Adipose tissue (tissue), 3 donors: ENCODE data around the gene CYGB. TPM values are rescaled to one million over a fixed set of nuclear protein-coding genes. Genes with fewer than 3 reads are reported as not detected.
"Not testable (repeated sequence)": the region's sequence is repeated elsewhere in the genome, so short reads cannot be mapped to it uniquely, and the experiment has no call there.

Experiments
- H3K27ac ChIP-seq: one replicate; pipeline ENCODE4 v1.5.1; 2013; ENCODE audit warnings: low read depth, low read length
- WGBS, 3 donors: extraction: QIAGEN DNeasy Blood & Tissue Kit; methylation state at CpG; one replicate each; pipeline ENCODE4 v1.1.7; 2013; 5-methylcytosine and 5-hydroxymethylcytosine counted together
- polyA plus RNA-seq, 3 donors: library from polyadenylated mRNA; stranded (reverse); fragments of 200-250 nt; gene quantifications; one replicate each; pipeline ENCODE4 v1.2.3, GENCODE V29; 2013
- donor health status: healthy with polysubstance abuse.
- donor health status: Bipolar disorder and iron deficiency.
- donor health status: healthy.

Gene CYGB
- polyA plus RNA-seq, 3 donors, result 8.4 to 77.6 (median 54.4) TPM

DNA sequence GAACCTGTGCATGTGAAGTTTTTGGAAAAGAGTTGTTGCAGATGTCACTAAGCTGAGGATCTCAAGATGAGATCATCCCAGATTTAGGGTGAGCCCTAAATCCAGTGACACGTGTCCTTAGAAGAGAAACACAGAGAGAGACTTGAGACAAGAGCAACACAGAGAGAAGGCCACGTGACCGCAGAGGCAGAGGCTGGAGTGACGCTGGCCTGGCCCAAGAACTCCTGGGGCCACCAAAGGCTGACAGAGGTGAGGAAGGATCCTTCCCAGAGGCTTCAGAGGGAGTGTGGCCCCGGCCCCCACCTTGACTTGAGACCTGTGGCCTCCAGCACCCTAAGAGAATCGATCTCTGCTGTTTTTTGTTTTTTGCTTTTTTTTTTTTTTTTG lies 24.2 kb downstream of the CYGB start:
- no peak overlapping the region for H3K27ac ChIP-seq

DNA sequence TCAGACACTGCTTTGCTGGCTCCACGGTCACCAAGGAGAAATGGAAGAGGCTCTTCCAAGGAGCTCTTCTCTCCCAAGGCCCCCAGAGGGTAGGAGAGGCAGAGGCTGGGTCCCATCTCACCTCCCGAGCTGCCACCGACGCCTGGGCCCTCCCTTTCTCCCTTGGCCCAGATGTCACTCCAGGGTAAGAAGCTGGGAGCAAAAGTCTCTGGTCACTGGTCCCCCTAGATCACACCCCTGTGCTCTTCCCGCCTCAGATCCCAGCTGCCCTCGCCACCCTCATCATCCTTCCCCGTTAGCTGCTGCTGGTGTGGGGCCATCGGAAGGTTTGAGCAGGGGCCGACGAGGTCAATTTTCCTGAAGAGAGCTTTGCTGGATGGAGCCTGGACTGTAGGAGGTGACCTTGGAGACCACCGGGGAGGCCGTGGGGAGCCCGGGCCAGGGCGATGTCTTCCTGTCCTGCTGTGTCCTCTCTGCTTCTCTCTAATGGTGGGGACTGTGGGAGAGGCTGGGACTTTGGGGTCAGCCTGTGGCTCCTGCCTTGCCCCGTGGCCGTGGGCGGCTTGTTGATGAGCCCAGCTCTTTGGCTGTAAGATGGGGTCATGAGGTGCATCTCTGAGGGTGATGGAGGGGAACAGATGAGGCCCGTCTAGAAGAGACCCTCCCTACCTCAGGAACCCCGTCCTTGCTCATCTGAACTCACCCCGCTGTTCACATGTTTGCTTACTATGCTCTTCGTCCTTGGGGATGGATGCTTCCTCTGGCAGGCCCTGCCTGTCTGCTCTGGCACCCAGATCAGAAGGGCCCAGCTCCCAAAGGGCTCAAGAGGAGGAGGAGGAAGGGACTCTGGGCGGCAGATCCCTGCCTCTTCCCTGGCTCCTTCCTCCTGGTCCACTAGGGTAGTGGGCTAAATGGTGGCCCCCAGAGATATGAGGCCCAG lies 24.9 kb downstream of the CYGB start:
- H3K27ac ChIP-seq, result no peak overlapping the region
- WGBS, 3 donors, result 73 to 85% (median 75%) methylated on average over 22 of the region's 22 CpGs

More for the DNA sequence above, 24.2 kb downstream of the CYGB start:
- WGBS, 3 donors, result 54 to 74% (median 73%) methylated on average over 6 of the region's 6 CpGs

DNA sequence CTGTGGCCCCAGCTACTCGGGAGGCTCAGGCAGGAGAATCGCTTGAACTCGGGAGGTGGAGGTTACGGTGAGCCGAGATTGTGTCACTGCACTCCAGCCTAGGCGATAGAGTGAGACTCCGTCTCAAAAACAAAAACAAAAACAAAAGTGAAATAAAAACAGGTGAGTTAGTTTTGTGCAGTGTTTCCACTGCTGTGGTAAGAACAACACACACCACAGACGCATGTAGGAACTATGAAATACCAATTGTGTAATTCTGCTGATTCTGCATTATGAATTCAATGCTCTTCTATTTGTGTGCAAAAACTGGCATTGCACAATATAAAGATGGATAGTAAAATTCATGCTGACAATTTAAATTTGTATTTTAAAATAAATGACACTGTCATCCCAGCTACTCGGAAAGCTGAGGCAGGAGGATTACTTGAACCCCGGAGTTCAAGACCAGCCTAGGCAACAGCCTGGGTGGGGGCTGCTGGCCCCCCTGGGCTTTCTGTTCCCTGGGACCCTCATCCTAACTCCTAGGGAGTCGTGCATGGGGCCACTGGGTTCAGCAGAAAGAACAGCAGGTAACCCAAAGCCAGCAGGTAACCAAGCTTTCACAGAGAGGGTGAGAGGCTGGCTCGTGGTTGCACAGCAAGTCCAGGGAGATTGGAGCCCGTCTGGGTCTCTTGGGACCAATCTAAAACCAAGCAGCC lies 25.7 kb downstream of the CYGB start:
- 70 to 79% (median 78%) methylated on average over 13 of the region's 13 CpGs for WGBS, 3 donors
- H3K27ac ChIP-seq, result no peak overlapping the region

DNA sequence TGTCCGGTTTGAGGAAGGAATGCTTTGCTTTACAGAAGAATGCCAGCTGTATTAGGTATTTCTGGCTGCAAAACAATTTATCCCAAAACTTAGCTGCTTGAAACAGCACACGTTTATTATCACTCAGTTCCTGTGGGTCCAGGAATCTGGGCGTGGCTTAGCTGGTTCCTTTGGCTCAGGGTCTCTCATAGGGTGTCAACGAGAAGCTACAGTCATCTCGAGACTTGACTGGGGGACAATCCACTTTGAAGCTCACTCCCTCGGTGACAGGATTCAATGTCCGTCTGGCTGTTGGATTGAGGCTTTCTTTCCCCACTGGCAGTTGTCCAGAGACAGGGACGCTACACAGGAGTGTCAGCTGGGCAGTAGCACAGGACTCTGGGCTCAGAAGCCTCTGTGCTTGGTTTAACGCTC lies 26.7 kb downstream of the CYGB start:
- H3K27ac ChIP-seq, result no peak overlapping the region
- 24 to 36% (median 32%) methylated on average over 9 of the region's 9 CpGs for WGBS, 3 donors

DNA sequence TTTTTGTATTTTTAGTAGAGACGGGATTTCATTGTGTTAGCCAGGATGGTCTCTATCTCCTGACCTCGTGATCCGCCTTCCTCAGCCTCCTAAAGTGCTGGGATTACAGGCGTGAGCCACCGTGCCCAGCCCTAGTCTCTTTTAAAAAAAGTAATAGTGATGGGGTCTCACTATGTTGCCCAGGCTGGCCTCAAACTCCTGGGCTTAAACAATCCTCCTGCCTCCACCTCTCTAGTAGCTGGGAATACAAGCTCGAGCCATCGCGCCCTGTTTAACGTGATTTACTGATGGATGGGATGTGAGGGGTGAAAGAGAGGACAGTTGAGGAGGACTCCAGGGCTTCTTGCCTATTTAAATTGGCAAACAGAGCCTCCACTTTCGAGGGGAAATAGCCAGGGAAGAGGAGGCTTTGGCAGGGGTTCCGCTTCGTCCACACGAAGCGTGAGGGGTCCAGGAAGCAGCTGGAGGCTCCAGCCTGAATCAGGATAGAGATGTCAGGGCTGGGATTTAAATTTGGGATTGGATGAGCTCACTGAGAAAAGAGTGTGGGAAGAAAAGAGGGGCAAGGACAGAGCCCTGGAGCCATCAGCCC lies 28.9 kb downstream of the CYGB start:
- WGBS, 3 donors, result 65 to 68% (median 65%) methylated on average over 14 of the region's 14 CpGs
- H3K27ac ChIP-seq, result not testable (repeated sequence)

DNA sequence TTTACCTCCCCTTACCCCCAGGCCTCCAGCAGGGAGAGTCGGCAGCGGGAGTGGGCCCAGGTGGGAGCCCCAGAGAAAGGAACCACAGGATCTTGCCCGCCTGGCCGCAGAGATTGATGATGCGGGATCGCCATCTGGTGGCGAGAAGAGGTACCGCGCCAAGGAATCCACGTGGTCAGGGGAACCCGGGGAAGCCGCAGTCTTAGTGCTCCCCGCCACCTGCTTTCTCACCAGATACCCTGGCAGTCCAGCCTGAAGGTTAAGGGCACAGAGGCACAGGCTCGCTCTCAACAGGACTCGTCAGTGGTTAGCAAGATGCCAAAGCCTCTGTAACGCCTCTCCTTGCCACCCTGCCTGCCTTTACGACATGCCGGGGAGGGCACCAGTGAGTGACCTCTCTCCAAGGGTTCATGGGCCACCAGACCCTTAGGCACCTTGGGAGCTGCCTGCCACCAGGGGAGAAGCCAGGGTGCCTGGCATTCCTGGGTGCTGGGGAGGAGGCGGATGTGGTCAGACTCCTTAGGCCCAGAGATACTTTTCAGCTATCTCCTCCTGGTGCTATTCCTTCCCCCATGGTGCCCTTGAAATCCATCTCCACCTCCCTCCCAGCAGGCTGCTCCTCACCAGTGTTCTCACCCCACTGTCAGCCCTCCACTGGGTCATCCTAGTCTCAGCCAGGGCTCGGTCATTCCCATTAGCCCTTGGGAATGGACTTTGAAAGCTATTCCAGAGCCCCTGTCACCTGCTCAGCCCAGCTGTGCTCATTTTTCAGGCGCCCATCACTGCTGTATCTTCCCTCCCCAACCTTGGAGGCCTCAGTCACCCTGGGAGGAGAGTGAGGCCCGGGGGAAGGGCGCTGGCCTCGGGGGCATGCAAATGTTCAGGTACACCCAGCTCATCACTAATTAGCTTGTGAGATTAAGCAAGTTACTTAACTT lies 30.8 kb downstream of the CYGB start:
- 20 to 30% (median 30%) methylated on average over 24 of the region's 24 CpGs for WGBS, 3 donors

DNA sequence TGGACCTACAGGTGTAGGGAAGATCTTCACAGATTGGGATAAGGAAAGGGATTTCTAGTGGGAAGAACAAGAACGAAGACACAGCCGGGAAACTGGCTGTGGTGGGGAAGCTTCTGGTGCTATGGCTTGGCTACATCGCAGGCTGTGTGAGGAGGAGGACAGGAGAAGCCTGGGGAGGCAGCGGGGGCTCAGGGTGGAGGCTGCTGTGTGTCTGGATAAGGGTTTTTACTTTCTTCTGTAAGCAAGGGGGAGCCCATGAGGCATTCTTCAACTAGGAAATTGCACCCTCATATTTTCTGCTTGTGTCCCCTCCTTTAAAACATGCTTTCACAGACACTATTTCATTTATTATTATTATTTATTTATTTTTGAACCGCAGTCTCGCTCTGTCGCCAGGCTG lies 33.4 kb downstream of the CYGB start:
- no peak overlapping the region for H3K27ac ChIP-seq
- 41 to 64% (median 58%) methylated on average over 6 to 7 of the region's 7 CpGs for WGBS, 3 donors

More for the DNA sequence above, 30.8 kb downstream of the CYGB start:
- H3K27ac ChIP-seq, result no peak overlapping the region

DNA sequence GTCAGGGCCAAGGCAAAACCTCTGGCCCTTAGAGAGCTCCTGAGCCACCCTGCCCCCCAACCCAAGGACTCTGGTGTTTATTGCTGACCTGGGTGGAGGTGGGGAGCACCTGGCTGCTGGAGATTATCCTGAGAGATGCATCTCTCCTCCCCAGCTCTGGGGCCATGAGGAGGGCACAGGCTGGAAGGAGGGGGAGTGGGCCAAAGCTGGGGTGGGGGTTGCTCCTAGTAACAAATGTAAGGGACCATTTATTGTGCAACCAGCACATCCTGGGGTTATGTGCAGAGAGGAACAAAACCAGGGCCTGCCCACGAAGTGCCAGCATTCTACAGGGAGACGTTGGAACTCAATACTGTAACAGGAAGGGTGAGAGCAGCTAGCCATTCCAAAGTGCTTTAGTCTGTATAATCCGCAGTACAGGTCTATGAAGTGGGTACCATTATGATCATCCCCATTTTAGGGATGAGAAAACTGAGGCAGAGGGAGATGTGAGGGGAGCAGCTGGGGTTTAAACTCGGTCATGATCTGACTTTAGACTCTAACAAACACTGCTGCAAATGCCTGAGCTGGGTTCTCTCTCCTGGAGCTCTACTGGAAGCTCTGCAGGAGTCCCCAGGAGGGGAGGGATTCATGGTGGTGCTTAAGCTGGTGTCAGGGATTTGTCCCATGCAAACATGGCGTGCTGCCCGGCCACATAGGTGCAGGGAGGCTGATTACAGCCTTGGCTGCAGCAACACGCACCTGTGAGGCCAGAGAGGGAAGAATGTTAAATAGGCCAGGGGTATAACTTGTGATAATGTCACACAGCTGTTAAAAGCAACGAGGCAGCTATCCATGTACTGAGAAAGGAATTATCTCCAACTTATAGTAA lies 34.9 kb downstream of the CYGB start:
- no peak overlapping the region for H3K27ac ChIP-seq
- WGBS, 3 donors, result 49 to 79% (median 73%) methylated on average over 8 of the region's 8 CpGs

DNA sequence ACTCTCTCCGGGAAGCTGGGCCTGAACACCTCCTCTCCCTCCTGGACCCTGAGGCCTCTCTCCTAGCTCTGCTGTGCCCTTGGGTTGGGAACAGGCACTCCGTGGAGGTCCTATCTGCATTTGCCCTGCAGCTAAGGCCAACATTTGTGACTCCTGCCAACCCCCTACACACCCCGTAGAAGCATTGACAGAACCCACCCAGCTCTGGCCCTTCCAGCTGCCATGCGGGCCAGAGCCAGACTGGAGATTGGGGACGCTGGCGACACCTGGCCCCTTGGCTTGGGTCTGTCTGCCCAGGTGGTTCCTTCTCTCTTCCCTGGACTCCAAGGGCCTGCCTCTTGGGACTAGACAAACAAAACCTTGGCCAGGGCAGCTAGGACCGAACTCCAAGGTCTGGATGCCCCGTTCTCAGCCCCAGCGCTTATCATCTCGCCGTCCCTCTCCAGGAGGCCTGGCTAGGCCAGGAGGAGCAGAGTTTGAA lies 35.6 kb downstream of the CYGB start:
- 40 to 77% (median 70%) methylated on average over 11 of the region's 11 CpGs for WGBS, 3 donors

DNA sequence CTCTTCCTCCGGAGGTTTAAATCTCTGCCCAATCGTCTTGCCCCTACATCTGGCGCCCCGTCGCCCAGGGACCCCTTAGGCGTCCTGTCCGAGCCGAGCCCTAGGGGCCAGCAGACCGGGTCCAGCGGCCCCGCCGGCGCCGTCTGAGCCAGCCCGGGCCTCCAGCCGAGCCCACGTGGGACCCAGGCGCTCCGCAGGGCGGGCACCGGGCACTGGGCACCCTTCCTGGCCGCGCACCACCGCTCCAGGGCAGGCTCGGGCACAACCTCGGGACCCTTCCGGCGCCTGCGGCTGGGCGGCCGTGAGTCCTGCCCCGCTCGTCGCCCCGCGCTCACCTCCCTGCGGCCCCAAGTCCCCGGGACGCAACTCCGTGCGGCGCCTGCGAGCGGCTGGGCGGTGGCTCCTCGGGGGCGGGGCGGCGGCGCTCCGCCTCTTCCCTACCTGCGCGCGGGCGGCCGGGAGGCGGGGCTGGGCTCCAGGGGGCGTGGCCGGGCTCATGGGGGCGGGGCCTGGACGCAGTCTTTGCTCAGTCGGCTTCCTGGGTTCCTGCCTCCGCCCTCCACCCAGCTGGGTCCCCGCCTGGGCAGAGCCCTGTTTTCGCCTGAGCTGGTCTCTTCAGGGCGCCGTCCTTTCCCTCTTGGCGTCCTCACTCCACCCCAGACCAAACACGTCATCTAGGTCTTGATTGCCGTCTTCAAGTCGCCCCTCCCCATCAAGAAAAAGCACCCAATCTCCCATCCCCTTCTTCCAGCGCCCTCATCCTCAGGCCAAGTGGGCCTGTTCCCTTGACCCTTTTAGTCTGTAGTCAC lies 36.3 kb downstream of the CYGB start, which contains the start of gene RHBDF2:
RHBDF2 (minus strand) TSS at position 406 of the 809 bp plus-strand sequence. CDS start 19,899 bp downstream, outside the sequence.
- WGBS, 3 donors, result 1% methylated on average over 36 to 72 of the region's 72 CpGs
- no peak within 1 kb of the TSS for H3K27ac ChIP-seq

More for the DNA sequence above, 35.6 kb downstream of the CYGB start:
- H3K27ac ChIP-seq, result no peak overlapping the region

DNA sequence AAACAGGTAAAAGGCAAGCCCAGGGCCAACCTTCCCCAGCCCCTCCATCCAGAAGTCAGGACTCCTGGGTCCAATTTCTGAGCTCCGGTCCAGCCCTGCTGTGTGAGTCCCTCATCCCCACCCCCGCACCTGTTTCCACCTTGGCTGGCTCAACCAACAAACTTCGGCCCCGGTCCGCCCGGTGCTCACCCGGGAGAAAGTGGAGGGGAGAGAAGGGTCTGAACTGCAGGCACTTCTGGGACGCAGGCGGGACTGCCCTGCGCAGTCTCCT lies 36.8 kb downstream of the CYGB start:
- 3 to 18% (median 16%) methylated on average over 10 of the region's 10 CpGs for WGBS, 3 donors
- H3K27ac ChIP-seq, result no peak overlapping the region

DNA sequence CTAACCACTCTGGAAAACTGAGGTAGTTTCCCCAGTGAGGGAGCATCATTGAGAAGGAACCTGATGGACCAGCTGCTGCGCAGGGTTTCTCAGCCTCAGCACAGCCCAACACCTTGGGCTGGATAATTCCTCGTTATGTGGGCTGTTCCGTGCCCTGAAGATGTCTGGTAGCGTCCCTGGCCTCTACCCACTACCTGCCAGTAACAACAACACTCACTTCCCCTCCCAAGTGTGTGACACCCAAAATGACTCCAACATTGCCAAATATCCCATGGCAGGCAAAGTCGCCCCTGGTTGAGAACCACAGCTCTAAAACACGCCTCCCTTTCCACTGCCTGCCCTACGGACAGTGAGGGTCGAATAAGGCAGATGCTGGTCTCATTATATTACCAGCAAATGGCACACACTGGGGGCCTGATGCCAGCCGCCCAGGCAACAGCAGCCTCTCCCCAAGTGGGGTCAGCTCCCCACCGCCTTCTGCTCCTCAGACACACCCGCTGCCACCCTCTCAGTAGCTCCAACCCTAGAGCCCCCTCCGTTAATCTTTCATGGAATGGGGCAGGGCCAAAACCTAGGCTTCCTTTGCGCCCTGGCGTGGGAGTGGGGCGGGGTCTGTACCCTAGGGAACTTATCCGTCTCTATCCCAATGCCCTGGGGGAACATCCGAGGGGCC lies 37.3 kb downstream of the CYGB start:
- H3K27ac ChIP-seq, result no peak overlapping the region
- 34 to 54% (median 53%) methylated on average over 17 of the region's 17 CpGs for WGBS, 3 donors

DNA sequence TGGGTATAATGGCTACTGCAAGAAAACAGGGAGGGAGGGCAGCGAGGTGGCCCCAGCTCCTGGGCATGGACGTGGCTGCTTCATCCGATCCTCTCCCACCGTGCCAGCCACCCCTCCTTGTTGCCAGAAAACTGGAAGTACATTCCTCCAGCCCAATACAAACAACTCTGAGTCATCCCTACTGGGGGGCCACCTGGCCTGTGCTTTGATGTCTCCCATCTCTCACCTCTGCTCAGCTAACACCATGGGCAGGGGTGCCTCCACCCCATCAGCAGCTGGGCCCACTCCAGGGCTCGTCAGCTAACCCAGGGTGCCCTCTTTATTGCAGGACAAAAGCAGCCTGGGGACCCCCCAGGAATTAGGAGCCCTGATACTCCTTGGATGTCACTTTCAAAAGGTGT lies 38.2 kb downstream of the CYGB start:
- WGBS, 3 donors, result 57 to 82% (median 73%) methylated on average over 5 of the region's 5 CpGs
- no peak overlapping the region for H3K27ac ChIP-seq

DNA sequence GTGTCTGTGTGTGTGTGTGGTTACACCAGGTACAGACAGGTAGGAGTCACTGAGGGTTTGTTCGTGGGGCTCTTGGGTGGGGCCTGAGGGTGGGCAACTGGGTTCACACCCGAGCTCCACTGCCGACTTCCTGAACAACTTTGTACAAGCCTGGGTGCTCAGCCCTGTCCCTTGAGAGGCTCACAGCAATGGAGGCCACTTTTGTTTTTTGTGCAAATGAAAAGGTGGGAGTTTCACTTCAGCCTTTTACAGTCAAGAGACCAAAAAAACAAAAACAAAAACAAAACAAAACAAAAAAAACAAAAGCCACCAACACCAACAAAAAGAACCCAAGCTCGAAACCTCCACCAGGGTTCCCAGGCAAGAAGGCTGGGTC lies 38.6 kb downstream of the CYGB start:
- WGBS, 3 donors, result 61 to 63% (median 62%) methylated on average over 4 of the region's 4 CpGs

DNA sequence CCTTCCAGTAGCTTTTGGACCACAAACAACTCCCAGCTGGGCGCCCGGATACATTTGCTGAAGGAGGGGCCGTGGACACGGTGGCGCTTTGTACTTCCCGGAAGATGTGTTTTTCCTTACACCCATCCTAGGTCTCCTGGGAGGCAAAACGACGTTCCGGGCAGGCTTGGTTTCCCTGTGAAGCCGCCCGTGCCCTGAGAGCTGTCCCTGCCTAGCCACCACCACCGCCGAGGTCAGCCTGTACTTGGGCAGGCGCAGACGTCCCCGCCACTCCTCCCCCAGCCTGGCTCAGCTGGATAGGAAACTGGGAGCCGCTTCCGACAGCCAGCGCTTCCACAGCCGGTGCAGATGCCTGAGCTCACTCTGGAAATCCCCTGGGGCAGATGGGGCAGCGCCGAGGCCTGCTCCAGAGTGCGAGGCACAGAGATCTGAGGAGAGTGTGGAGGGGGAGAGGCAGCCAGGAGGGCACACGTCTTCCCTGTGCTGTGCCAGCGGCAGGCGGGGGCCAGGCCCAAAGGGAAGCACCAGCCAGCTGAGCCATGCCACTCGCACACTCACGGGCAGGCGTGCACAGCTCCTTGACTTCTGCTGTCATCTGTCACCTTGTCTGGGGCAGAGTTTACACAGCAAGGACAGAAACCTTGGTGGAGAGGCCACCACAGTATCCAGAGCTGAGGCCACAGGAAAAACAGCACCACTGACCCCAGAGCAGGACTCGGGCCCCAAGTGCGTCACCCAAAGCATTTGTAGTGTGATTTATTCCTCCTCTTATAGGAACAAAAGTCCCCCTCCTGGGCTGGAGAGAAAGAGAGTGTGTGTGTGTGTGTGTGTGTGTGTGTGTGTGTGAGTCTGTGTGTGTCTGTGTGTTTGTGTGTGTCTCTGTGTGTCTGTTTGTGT lies 39.3 kb downstream of the CYGB start:
- H3K27ac ChIP-seq, result no peak overlapping the region
- 13 to 41% (median 32%) methylated on average over 31 of the region's 31 CpGs for WGBS, 3 donors

More for the DNA sequence above, 38.6 kb downstream of the CYGB start:
- no peak overlapping the region for H3K27ac ChIP-seq
